HUES6 (cell line): ENCODE measurements around the gene ART5.

Experiments
- H3K27ac ChIP-seq: 2 replicates; pipeline ENCODE4 v1.7.0; 2013; ENCODE audit warnings: low read depth, mild to moderate bottlenecking, low read length, inconsistent platforms
- H3K27me3 ChIP-seq: 2 replicates; pipeline ENCODE4 v1.6.1; 2013; ENCODE audit warnings: low read length; ENCODE audit not compliant: control insufficient read depth, insufficient read depth
- H3K36me3 ChIP-seq: 2 replicates; pipeline ENCODE4 v1.6.1; 2013; ENCODE audit warnings: low read length; ENCODE audit not compliant: control insufficient read depth, insufficient read depth
- H3K4me1 ChIP-seq: 2 replicates; pipeline ENCODE4 v1.6.1; 2013; ENCODE audit warnings: low read length; ENCODE audit not compliant: control insufficient read depth, insufficient read depth
- H3K4me3 ChIP-seq: 2 replicates; pipeline ENCODE4 v1.5.1; 2013; ENCODE audit warnings: low read depth, low read length
- H3K9ac ChIP-seq: one replicate; pipeline ENCODE4 v1.6.1; 2013; ENCODE audit warnings: mild to moderate bottlenecking, low read length
- H3K9me3 ChIP-seq: 2 replicates; pipeline ENCODE4 v1.6.1; 2013; ENCODE audit warnings: low read depth, low read length; ENCODE audit not compliant: control insufficient read depth, insufficient read depth

ART5 gene

GRCh38 chr11:3616721-3617460 is 24.9 kb downstream of the ART5 start:
- H3K4me3 ChIP-seq: no peak overlapping the region
- H3K27me3 ChIP-seq: no peaks in the 10 kb centered on the region
- no peak overlapping the region for H3K27ac ChIP-seq
- H3K36me3 ChIP-seq: no peaks in the 10 kb centered on the region
- H3K9ac ChIP-seq: no peak overlapping the region
- peaks cover 3% of the 10 kb centered on the region; the same call in 1 of the 2 replicates for H3K4me1 ChIP-seq
- H3K9me3 ChIP-seq: no peaks in the 10 kb centered on the region

GRCh38 chr11:3615998-3616397 is 25.8 kb downstream of the ART5 start:
- H3K9me3 ChIP-seq: no peaks in the 10 kb centered on the region
- H3K4me1 ChIP-seq: peaks cover 3% of the 10 kb centered on the region; the same call in 1 of the 2 replicates
- no peak overlapping the region for H3K4me3 ChIP-seq
- H3K9ac ChIP-seq: no peak overlapping the region
- H3K27ac ChIP-seq: no peak overlapping the region
- H3K27me3 ChIP-seq: no peaks in the 10 kb centered on the region
- H3K36me3 ChIP-seq: no peaks in the 10 kb centered on the region

- Histone ChIP-seq H3K27me3 (no peaks in the 10 kb centered on the region), H3K36me3 (no peaks in the 10 kb centered on the region), H3K9me3 (no peaks in the 10 kb centered on the region), H3K9ac (no peak overlapping the region), H3K4me3 (no peak overlapping the region), H3K27ac (no peak overlapping the region), H3K4me1 (peaks cover 3% of the 10 kb centered on the region; the same call in 1 of the 2 replicates)
These were observed 27.0 kb downstream of the ART5 start for GRCh38 chr11:3614742-3615171.

- no peak overlapping the region for H3K27ac ChIP-seq
- H3K27me3 ChIP-seq: no peaks in the 10 kb centered on the region
- no peak overlapping the region for H3K9ac ChIP-seq
- H3K4me1 ChIP-seq: peaks cover 3% of the 10 kb centered on the region; the same call in 1 of the 2 replicates
- H3K4me3 ChIP-seq: no peak overlapping the region
- no peaks in the 10 kb centered on the region for H3K36me3 ChIP-seq
- no peaks in the 10 kb centered on the region for H3K9me3 ChIP-seq
These were observed 27.6 kb downstream of the ART5 start for GRCh38 chr11:3613998-3614741.

- Histone ChIP-seq H3K27ac (no peak overlapping the region), H3K27me3 (no peaks in the 10 kb centered on the region), H3K4me1 (peaks cover 3% of the 10 kb centered on the region; the same call in 1 of the 2 replicates), H3K9ac (no peak overlapping the region), H3K36me3 (no peaks in the 10 kb centered on the region), H3K9me3 (no peaks in the 10 kb centered on the region), H3K4me3 (no peak overlapping the region)
These were observed 29.7 kb downstream of the ART5 start for GRCh38 chr11:3611976-3612678.

- Histone ChIP-seq H3K36me3 (no peaks in the 10 kb centered on the region), H3K4me1 (peaks cover 3% of the 10 kb centered on the region; the same call in 1 of the 2 replicates), H3K27ac (no peak overlapping the region), H3K9ac (no peak overlapping the region), H3K9me3 (no peaks in the 10 kb centered on the region), H3K4me3 (no peak overlapping the region), H3K27me3 (no peaks in the 10 kb centered on the region)
These were observed 30.9 kb downstream of the ART5 start for GRCh38 chr11:3610846-3611245.

GRCh38 chr11:3609416-3610265 is 32.2 kb downstream of the ART5 start:
- no peaks in the 10 kb centered on the region for H3K27me3 ChIP-seq
- H3K4me3 ChIP-seq: no peak overlapping the region
- peaks cover 3% of the 10 kb centered on the region; the same call in 1 of the 2 replicates for H3K4me1 ChIP-seq
- H3K36me3 ChIP-seq: no peaks in the 10 kb centered on the region
- no peak overlapping the region for H3K27ac ChIP-seq
- H3K9ac ChIP-seq: no peak overlapping the region
- no peaks in the 10 kb centered on the region for H3K9me3 ChIP-seq

GRCh38 chr11:3605771-3606203 is 36.0 kb downstream of the ART5 start:
- H3K9me3 ChIP-seq: no peaks in the 10 kb centered on the region
- no peaks in the 10 kb centered on the region for H3K4me1 ChIP-seq
- H3K4me3 ChIP-seq: no peak overlapping the region
- no peaks in the 10 kb centered on the region for H3K27me3 ChIP-seq
- no peaks in the 10 kb centered on the region for H3K36me3 ChIP-seq
- H3K27ac ChIP-seq: no peak overlapping the region
- H3K9ac ChIP-seq: no peak overlapping the region

GRCh38 chr11:3605283-3605662 is 36.5 kb downstream of the ART5 start:
- Histone ChIP-seq H3K27me3 (no peaks in the 10 kb centered on the region), H3K4me3 (no peak overlapping the region), H3K4me1 (no peaks in the 10 kb centered on the region), H3K36me3 (no peaks in the 10 kb centered on the region), H3K9me3 (no peaks in the 10 kb centered on the region), H3K9ac (no peak overlapping the region), H3K27ac (no peak overlapping the region)

GRCh38 chr11:3604167-3604566 is 37.6 kb downstream of the ART5 start:
- Histone ChIP-seq H3K36me3 (no peaks in the 10 kb centered on the region), H3K4me1 (no peaks in the 10 kb centered on the region)

More at GRCh38 chr11:3604167-3604566, 37.6 kb downstream of the ART5 start:
- no peak overlapping the region for H3K9ac ChIP-seq
- no peaks in the 10 kb centered on the region for H3K27me3 ChIP-seq
- no peak overlapping the region for H3K27ac ChIP-seq
- no peaks in the 10 kb centered on the region for H3K9me3 ChIP-seq
- no peak overlapping the region for H3K4me3 ChIP-seq
